GM23338 (cell line): Measurements from ENCODE around the gene KTI12. TPM values are rescaled to one million over a fixed set of nuclear protein-coding genes. Genes with fewer than 3 reads are reported as not detected.

Source experiments
- ATAC-seq: fragments of 200-7000 bp; cut with Tn5 transposase; 3 replicates; pipeline ENCODE4 v1.9.1; 2020
- DNase-seq: peaks from one replicate; pipeline ENCODE4 v3.0.0-alpha.2; 2015; ENCODE audit warnings: low spot score
- H2AFZ ChIP-seq: fragments of 200-600 bp; sonication (generic); 2 replicates; pipeline ENCODE4 v1.8.0; 2016; ENCODE audit warnings: antibody characterized with exemption, mild to moderate bottlenecking, moderate library complexity
- H3F3A ChIP-seq: fragments of 200-600 bp; sonication (generic); replicated peaks from 2 replicates; pipeline ENCODE4 v1.8.0; 2017; ENCODE audit warnings: antibody characterized with exemption, mixed run types, low read depth
- H3K27ac ChIP-seq: fragments of 200-600 bp; sonication (generic); 2 replicates; pipeline ENCODE4 v1.6.1; 2016; ENCODE audit warnings: low read depth
- H3K27me3 ChIP-seq: fragments of 200-600 bp; sonication (generic); 2 replicates; pipeline ENCODE4 v1.8.0; 2016; ENCODE audit warnings: mild to moderate bottlenecking, mixed run types, moderate library complexity; ENCODE audit not compliant: insufficient read depth
- H3K36me3 ChIP-seq: fragments of 200-600 bp; sonication (generic); 2 replicates; pipeline ENCODE4 v1.8.0; 2016; ENCODE audit warnings: mild to moderate bottlenecking; ENCODE audit not compliant: insufficient read depth
- H3K4me1 ChIP-seq: fragments of 200-600 bp; sonication (generic); 2 replicates; pipeline ENCODE4 v1.8.0; 2016; ENCODE audit warnings: mild to moderate bottlenecking, moderate library complexity; ENCODE audit not compliant: insufficient read depth
- H3K4me2 ChIP-seq: fragments of 200-600 bp; sonication (generic); 2 replicates; pipeline ENCODE4 v1.7.1; 2017; ENCODE audit warnings: mixed run types
- H3K4me3 ChIP-seq: fragments of 200-600 bp; sonication (generic); 2 replicates; pipeline ENCODE4 v1.6.1; 2016; ENCODE audit warnings: mixed run types
- H3K79me2 ChIP-seq: fragments of 200-600 bp; sonication (generic); replicated peaks from 2 replicates; pipeline ENCODE4 v1.8.0; 2017; ENCODE audit warnings: mild to moderate bottlenecking; ENCODE audit not compliant: insufficient read depth
- H3K9me2 ChIP-seq: fragments of 200-600 bp; sonication (generic); 2 replicates; pipeline ENCODE4 v1.8.0; 2017; ENCODE audit not compliant: insufficient read depth
- H4K20me1 ChIP-seq: fragments of 200-600 bp; sonication (generic); replicated peaks from 2 replicates; pipeline ENCODE4 v1.8.0; 2017; ENCODE audit warnings: mild to moderate bottlenecking; ENCODE audit not compliant: insufficient read depth
- H3K27ac Mint-ChIP-seq: 2 replicates; pipeline ENCODE4 v1.8.0; 2020; ENCODE audit warnings: inconsistent platforms, mild to moderate bottlenecking, moderate library complexity, mixed read lengths
- H3K27me3 Mint-ChIP-seq: 3 replicates; pipeline ENCODE4 v1.8.0; 2022; ENCODE audit warnings: low read depth, mild to moderate bottlenecking, moderate library complexity, mixed read lengths, inconsistent platforms; ENCODE audit not compliant: insufficient read depth, poor library complexity
- H3K36me3 Mint-ChIP-seq: 3 replicates; pipeline ENCODE4 v1.8.0; 2021; ENCODE audit warnings: low read depth, mild to moderate bottlenecking, inconsistent platforms, moderate library complexity, mixed read lengths
- H3K4me1 Mint-ChIP-seq: 3 replicates; pipeline ENCODE4 v1.8.0; 2020; ENCODE audit warnings: mild to moderate bottlenecking, inconsistent platforms, mixed read lengths
- H3K4me3 Mint-ChIP-seq: 3 replicates; pipeline ENCODE4 v1.8.0; 2021; ENCODE audit warnings: moderate library complexity, mild to moderate bottlenecking, inconsistent platforms, mixed read lengths
- H3K9me3 Mint-ChIP-seq: 3 replicates; pipeline ENCODE4 v1.8.0; 2020; ENCODE audit warnings: moderate library complexity, mild to moderate bottlenecking, inconsistent platforms, mixed read lengths
- CREB1 ChIP-seq: fragments of 250-450 bp; sonication (Bioruptor Pico); IDR thresholded peaks from 2 replicates; pipeline ENCODE4 v1.5.0; 2020; ENCODE audit warnings: low read depth, mild to moderate bottlenecking, moderate library complexity
- EZH2 ChIP-seq: fragments of 200-600 bp; sonication (generic); IDR thresholded peaks from one replicate; pipeline ENCODE4 v1.8.0; 2017; ENCODE audit warnings: antibody characterized with exemption, mild to moderate bottlenecking, low read depth; ENCODE audit not compliant: unreplicated experiment
- EZH2phosphoT487 ChIP-seq: fragments of 200-600 bp; sonication (generic); IDR thresholded peaks from one replicate; pipeline ENCODE4 v1.8.1; 2018; ENCODE audit warnings: antibody characterized with exemption; ENCODE audit not compliant: unreplicated experiment
- JUNB ChIP-seq: IDR thresholded peaks from one replicate; pipeline ENCODE4 v1.6.1; 2016; ENCODE audit warnings: antibody characterized with exemption; ENCODE audit not compliant: unreplicated experiment
- NANOG ChIP-seq: IDR thresholded peaks from 2 replicates; pipeline ENCODE4 v1.6.1; 2016; ENCODE audit warnings: antibody characterized with exemption, borderline replicate concordance
- POLR2AphosphoS5 ChIP-seq: IDR thresholded peaks from 2 replicates; pipeline ENCODE4 v1.6.1; 2016; ENCODE audit warnings: antibody characterized with exemption, low read depth
- STAT1 ChIP-seq: IDR thresholded peaks from one replicate; pipeline ENCODE4 v1.6.1; 2016; ENCODE audit warnings: antibody characterized with exemption; ENCODE audit not compliant: unreplicated experiment
- ZNF114 ChIP-seq: fragments of 250-450 bp; sonication (Bioruptor Pico); IDR thresholded peaks from 2 replicates; pipeline ENCODE4 v1.5.0; 2020; ENCODE audit warnings: mild to moderate bottlenecking, moderate library complexity
- ZNF331 ChIP-seq: fragments of 250-450 bp; sonication (Bioruptor Pico); IDR thresholded peaks from 2 replicates; pipeline ENCODE4 v1.5.0; 2020; ENCODE audit warnings: low read depth, mild to moderate bottlenecking, moderate library complexity
- polyA plus RNA-seq: library from polyadenylated mRNA; unstranded; fragments of >200 nt; fragmentation: Nextera tagmentation; extraction: Ambion mirVana; gene quantifications from 2 replicates; pipeline ENCODE4 v1.2.1, GENCODE V29; 2016
- total RNA-seq: library from RNA; depleted of rRNA; stranded (reverse); fragments of >200 nt; shearing (Covaris generic); gene quantifications from 2 replicates; pipeline ENCODE4 v1.2.3, GENCODE V29; 2014
- TF ChIP-seq, protein P1 (sequence below), 2 experiments: fragments of 200-600 bp in 1 of 2; sonication (generic) in 1 of 2; conservative IDR thresholded peaks; 2 replicates each; pipeline versions ENCODE4 v1.5.1 to v1.6.1; 2016 to 2017; ENCODE audit warnings: antibody characterized with exemption in 2 of 2, low read depth in 2 of 2, mild to moderate bottlenecking in 2 of 2, moderate library complexity in 1 of 2
- TF ChIP-seq, protein P2 (sequence below): IDR thresholded peaks from one replicate; pipeline ENCODE4 v1.6.1; 2018; ENCODE audit warnings: antibody characterized with exemption; ENCODE audit not compliant: unreplicated experiment
- TF ChIP-seq, protein P3 (sequence below): fragments of 250-450 bp; sonication (Bioruptor Pico); IDR thresholded peaks from 2 replicates; pipeline ENCODE4 v1.5.0; 2020; ENCODE audit warnings: mild to moderate bottlenecking, moderate library complexity
- TF ChIP-seq, protein P4 (sequence below): IDR thresholded peaks from 2 replicates; pipeline ENCODE4 v1.6.1; 2016; ENCODE audit warnings: antibody characterized with exemption

KTI12 gene
- total and polyA plus RNA-seq, 2 experiments from 2014 or later = 8.7 to 13.0 TPM

DNA sequence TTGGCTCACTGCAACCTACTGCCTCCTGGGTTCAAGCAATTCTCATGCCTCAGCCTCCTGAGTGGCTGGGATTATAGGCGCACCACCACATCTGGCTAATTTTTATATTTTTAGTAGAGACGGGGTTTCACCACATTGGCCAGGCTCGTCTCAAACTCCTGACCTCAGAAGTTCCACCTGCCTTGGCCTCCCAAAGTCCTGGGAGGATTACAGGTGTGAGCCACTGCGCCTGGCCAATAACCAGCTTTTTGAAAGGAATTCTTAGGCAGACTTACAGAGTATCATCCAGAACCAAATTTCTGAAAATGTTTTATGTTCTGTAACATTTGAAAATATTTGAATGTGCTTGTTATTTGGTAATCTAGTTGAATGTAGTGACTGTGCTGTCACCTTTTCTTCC lies 37.1 kb upstream of the KTI12 start:
- ATAC-seq = no peak
- Histone ChIP-seq H3K4me1 (no peaks in the 10 kb centered on the region), H3K4me3 (no peak overlapping the region), H2AFZ (no peak overlapping the region), H4K20me1 (peaks cover 36% of the 10 kb centered on the region), H3K79me2 (peaks cover 83% of the 10 kb centered on the region), H3F3A (0 out of 2 replicates have a peak, but pooled peaks cover 5% of the 10 kb centered on the region), H3K4me2 (no peak overlapping the region), H3K27ac (no peak overlapping the region; the same call in 1 of the 2 replicates), H3K27me3 (no peaks in the 10 kb centered on the region), H3K36me3 (peaks cover 18% of the 10 kb centered on the region), H3K9me2 (no peaks in the 10 kb centered on the region)
- no peaks in the 10 kb centered on the region for H3K9me3 Mint-ChIP-seq
- peaks cover 66% of the 10 kb centered on the region for H3K36me3 Mint-ChIP-seq
- no peaks in the 10 kb centered on the region for H3K4me1 Mint-ChIP-seq
- no peak for DNase-seq
- H3K27ac Mint-ChIP-seq = no peak overlapping the region
- H3K4me3 Mint-ChIP-seq = no peak overlapping the region
- no peak for TF ChIP-seq JUNB
- TF ChIP-seq, protein P1, sequence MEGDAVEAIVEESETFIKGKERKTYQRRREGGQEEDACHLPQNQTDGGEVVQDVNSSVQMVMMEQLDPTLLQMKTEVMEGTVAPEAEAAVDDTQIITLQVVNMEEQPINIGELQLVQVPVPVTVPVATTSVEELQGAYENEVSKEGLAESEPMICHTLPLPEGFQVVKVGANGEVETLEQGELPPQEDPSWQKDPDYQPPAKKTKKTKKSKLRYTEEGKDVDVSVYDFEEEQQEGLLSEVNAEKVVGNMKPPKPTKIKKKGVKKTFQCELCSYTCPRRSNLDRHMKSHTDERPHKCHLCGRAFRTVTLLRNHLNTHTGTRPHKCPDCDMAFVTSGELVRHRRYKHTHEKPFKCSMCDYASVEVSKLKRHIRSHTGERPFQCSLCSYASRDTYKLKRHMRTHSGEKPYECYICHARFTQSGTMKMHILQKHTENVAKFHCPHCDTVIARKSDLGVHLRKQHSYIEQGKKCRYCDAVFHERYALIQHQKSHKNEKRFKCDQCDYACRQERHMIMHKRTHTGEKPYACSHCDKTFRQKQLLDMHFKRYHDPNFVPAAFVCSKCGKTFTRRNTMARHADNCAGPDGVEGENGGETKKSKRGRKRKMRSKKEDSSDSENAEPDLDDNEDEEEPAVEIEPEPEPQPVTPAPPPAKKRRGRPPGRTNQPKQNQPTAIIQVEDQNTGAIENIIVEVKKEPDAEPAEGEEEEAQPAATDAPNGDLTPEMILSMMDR (conservative IDR thresholded peaks at IDR 0.05; ENCODE audit: low read depth in 2 of 2) = no peak
- TF ChIP-seq POLR2AphosphoS5 = no peak
- TF ChIP-seq ZNF331 (CRISPR knock-in tag) = no peak
- no peak for TF ChIP-seq EZH2
- TF ChIP-seq, protein P2, sequence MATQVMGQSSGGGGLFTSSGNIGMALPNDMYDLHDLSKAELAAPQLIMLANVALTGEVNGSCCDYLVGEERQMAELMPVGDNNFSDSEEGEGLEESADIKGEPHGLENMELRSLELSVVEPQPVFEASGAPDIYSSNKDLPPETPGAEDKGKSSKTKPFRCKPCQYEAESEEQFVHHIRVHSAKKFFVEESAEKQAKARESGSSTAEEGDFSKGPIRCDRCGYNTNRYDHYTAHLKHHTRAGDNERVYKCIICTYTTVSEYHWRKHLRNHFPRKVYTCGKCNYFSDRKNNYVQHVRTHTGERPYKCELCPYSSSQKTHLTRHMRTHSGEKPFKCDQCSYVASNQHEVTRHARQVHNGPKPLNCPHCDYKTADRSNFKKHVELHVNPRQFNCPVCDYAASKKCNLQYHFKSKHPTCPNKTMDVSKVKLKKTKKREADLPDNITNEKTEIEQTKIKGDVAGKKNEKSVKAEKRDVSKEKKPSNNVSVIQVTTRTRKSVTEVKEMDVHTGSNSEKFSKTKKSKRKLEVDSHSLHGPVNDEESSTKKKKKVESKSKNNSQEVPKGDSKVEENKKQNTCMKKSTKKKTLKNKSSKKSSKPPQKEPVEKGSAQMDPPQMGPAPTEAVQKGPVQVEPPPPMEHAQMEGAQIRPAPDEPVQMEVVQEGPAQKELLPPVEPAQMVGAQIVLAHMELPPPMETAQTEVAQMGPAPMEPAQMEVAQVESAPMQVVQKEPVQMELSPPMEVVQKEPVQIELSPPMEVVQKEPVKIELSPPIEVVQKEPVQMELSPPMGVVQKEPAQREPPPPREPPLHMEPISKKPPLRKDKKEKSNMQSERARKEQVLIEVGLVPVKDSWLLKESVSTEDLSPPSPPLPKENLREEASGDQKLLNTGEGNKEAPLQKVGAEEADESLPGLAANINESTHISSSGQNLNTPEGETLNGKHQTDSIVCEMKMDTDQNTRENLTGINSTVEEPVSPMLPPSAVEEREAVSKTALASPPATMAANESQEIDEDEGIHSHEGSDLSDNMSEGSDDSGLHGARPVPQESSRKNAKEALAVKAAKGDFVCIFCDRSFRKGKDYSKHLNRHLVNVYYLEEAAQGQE = no peak
- TF ChIP-seq ZNF114 (CRISPR knock-in tag) = no peak
- TF ChIP-seq, protein P3, sequence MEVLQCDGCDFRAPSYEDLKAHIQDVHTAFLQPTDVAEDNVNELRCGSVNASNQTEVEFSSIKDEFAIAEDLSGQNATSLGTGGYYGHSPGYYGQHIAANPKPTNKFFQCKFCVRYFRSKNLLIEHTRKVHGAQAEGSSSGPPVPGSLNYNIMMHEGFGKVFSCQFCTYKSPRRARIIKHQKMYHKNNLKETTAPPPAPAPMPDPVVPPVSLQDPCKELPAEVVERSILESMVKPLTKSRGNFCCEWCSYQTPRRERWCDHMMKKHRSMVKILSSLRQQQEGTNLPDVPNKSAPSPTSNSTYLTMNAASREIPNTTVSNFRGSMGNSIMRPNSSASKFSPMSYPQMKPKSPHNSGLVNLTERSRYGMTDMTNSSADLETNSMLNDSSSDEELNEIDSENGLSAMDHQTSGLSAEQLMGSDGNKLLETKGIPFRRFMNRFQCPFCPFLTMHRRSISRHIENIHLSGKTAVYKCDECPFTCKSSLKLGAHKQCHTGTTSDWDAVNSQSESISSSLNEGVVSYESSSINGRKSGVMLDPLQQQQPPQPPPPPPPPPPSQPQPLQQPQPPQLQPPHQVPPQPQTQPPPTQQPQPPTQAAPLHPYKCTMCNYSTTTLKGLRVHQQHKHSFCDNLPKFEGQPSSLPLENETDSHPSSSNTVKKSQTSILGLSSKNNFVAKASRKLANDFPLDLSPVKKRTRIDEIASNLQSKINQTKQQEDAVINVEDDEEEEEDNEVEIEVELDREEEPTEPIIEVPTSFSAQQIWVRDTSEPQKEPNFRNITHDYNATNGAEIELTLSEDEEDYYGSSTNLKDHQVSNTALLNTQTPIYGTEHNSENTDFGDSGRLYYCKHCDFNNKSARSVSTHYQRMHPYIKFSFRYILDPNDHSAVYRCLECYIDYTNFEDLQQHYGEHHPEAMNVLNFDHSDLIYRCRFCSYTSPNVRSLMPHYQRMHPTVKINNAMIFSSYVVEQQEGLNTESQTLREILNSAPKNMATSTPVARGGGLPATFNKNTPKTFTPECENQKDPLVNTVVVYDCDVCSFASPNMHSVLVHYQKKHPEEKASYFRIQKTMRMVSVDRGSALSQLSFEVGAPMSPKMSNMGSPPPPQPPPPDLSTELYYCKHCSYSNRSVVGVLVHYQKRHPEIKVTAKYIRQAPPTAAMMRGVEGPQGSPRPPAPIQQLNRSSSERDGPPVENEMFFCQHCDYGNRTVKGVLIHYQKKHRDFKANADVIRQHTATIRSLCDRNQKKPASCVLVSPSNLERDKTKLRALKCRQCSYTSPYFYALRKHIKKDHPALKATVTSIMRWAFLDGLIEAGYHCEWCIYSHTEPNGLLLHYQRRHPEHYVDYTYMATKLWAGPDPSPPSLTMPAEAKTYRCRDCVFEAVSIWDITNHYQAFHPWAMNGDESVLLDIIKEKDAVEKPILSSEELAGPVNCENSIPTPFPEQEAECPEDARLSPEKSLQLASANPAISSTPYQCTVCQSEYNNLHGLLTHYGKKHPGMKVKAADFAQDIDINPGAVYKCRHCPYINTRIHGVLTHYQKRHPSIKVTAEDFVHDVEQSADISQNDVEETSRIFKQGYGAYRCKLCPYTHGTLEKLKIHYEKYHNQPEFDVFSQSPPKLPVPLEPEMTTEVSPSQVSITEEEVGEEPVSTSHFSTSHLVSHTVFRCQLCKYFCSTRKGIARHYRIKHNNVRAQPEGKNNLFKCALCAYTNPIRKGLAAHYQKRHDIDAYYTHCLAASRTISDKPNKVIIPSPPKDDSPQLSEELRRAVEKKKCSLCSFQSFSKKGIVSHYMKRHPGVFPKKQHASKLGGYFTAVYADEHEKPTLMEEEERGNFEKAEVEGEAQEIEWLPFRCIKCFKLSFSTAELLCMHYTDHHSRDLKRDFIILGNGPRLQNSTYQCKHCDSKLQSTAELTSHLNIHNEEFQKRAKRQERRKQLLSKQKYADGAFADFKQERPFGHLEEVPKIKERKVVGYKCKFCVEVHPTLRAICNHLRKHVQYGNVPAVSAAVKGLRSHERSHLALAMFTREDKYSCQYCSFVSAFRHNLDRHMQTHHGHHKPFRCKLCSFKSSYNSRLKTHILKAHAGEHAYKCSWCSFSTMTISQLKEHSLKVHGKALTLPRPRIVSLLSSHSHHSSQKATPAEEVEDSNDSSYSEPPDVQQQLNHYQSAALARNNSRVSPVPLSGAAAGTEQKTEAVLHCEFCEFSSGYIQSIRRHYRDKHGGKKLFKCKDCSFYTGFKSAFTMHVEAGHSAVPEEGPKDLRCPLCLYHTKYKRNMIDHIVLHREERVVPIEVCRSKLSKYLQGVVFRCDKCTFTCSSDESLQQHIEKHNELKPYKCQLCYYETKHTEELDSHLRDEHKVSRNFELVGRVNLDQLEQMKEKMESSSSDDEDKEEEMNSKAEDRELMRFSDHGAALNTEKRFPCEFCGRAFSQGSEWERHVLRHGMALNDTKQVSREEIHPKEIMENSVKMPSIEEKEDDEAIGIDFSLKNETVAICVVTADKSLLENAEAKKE = no peak
- no peak for TF ChIP-seq EZH2phosphoT487
- TF ChIP-seq CREB1 (CRISPR knock-in tag) = no peak
- no peak for TF ChIP-seq STAT1
- TF ChIP-seq NANOG = no peak
- TF ChIP-seq, protein P4, sequence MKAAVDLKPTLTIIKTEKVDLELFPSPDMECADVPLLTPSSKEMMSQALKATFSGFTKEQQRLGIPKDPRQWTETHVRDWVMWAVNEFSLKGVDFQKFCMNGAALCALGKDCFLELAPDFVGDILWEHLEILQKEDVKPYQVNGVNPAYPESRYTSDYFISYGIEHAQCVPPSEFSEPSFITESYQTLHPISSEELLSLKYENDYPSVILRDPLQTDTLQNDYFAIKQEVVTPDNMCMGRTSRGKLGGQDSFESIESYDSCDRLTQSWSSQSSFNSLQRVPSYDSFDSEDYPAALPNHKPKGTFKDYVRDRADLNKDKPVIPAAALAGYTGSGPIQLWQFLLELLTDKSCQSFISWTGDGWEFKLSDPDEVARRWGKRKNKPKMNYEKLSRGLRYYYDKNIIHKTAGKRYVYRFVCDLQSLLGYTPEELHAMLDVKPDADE = no peak
- peaks cover 1% of the 10 kb centered on the region for H3K27me3 Mint-ChIP-seq
